ENCODE data around the gene OR3A1.
"Not testable (repeated sequence)": the region's sequence is repeated elsewhere in the genome, so short reads cannot be mapped to it uniquely, and the experiment has no call there.

Gene OR3A1

DNA sequence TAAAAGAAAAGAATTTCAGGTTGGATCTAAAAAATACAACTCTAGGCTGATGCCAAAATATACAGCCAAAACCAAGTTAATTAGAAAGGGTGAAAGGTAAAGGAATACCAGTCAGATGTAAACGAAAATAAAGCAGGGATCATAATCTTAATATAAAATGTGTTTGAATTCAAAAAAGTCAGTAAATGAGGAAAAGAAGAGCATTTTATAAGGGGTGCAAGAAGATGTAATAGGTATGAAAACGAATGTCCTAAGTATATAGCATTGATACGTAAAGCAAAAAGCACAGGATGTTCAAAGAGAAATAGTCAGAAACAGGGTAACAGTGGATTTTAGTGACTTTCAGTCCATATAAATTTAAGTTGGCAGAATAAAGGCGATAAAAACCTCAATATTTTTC lies 2.5 kb downstream of the OR3A1 start:
- H3K27me3 ChIP-seq (replicated peaks; ENCODE audit: control insufficient read depth, insufficient read depth, low read length), result no peaks in the 10 kb centered on the region
- DNase-seq (ENCODE audit: extremely low read depth, insufficient read length), result no peak
- TF ChIP-seq, protein P1, sequence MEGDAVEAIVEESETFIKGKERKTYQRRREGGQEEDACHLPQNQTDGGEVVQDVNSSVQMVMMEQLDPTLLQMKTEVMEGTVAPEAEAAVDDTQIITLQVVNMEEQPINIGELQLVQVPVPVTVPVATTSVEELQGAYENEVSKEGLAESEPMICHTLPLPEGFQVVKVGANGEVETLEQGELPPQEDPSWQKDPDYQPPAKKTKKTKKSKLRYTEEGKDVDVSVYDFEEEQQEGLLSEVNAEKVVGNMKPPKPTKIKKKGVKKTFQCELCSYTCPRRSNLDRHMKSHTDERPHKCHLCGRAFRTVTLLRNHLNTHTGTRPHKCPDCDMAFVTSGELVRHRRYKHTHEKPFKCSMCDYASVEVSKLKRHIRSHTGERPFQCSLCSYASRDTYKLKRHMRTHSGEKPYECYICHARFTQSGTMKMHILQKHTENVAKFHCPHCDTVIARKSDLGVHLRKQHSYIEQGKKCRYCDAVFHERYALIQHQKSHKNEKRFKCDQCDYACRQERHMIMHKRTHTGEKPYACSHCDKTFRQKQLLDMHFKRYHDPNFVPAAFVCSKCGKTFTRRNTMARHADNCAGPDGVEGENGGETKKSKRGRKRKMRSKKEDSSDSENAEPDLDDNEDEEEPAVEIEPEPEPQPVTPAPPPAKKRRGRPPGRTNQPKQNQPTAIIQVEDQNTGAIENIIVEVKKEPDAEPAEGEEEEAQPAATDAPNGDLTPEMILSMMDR (IDR thresholded peaks at IDR 0.05; ENCODE audit: insufficient read depth, low read length, poor library complexity, severe bottlenecking), result no peak

DNA sequence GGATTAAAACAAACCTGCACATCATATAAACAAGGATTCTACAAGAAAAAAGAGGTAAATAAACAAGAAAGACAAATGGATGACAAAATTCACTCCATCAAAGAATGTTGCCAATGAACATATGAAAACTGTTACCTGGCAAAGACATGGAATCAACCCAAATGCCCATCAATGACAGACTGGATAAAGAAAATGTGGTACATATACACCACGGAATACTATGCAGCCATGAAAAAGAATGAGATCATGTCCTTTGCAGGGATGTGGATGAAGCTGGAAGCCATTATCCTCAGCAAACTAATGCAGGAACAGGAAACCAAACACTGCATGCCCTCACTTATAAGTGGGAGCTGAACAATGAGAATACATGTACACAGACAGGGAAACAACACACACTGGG lies 4.6 kb downstream of the OR3A1 start:
- H3K27me3 ChIP-seq (replicated peaks; ENCODE audit: control insufficient read depth, insufficient read depth, low read length); DNase-seq (ENCODE audit: extremely low read depth, insufficient read length): not testable (repeated sequence)

More for the DNA sequence above, 2.5 kb downstream of the OR3A1 start:
- no peaks in the 10 kb centered on the region for H3K36me3 ChIP-seq (ENCODE audit: control insufficient read depth, insufficient read depth, low read length)
- no peak overlapping the region for H3K4me3 ChIP-seq (replicated peaks; ENCODE audit: low read depth, low read length)

DNA sequence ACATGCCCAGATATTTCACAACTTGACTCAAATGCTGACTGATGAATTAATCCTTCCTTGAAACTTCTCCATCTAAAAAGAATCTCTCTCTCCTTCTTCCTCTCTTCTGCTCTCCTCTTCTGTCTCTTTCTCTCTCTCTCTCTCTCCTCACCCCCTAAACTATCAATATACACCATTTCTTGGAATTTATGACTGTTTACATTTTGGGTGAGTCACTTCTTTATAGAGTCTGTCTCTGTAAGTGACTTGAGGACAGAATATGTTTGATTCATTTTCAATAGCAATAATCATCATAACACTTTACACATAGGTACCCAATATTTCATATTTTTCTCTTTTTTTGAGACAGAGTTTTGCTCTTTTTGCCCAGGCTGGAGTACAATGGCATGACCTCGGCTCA lies 15.3 kb downstream of the OR3A1 start:
- H3K36me3 ChIP-seq (ENCODE audit: control insufficient read depth, insufficient read depth, low read length), result no peaks in the 10 kb centered on the region
- TF ChIP-seq, protein P1 (IDR thresholded peaks at IDR 0.05; ENCODE audit: insufficient read depth, low read length, poor library complexity, severe bottlenecking), result no peak
- no peak for DNase-seq (ENCODE audit: extremely low read depth, insufficient read length)
- H3K27me3 ChIP-seq (replicated peaks; ENCODE audit: control insufficient read depth, insufficient read depth, low read length), result no peaks in the 10 kb centered on the region
- no peak overlapping the region for H3K4me3 ChIP-seq (replicated peaks; ENCODE audit: low read depth, low read length)

More for the DNA sequence above, 4.6 kb downstream of the OR3A1 start:
- H3K4me3 ChIP-seq (replicated peaks; ENCODE audit: low read depth, low read length); H3K36me3 ChIP-seq (ENCODE audit: control insufficient read depth, insufficient read depth, low read length): not testable (repeated sequence)

DNA sequence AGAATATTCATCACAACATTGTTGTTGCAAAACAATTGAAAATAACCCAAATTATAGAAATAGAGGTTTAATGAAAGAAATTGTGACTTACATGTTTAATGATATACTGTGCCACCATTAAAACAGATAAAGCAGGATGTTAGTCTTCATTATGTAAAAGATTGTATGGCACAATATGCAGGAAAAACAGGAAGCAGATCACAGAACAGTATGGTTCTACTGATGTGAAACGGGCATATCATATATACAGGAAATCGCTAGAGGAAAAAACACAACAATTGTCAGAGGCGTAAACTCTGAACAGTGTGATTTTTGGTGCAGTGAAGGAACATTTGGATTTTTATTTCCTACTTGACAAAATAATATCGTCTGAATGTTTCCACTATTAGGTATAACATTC lies 22.0 kb downstream of the OR3A1 start:
- no peak for DNase-seq (ENCODE audit: extremely low read depth, insufficient read length)
- H3K36me3 ChIP-seq (ENCODE audit: control insufficient read depth, insufficient read depth, low read length), result no peaks in the 10 kb centered on the region
- TF ChIP-seq, protein P1 (IDR thresholded peaks at IDR 0.05; ENCODE audit: insufficient read depth, low read length, poor library complexity, severe bottlenecking), result no peak
- no peak overlapping the region for H3K4me3 ChIP-seq (replicated peaks; ENCODE audit: low read depth, low read length)
- no peaks in the 10 kb centered on the region for H3K27me3 ChIP-seq (replicated peaks; ENCODE audit: control insufficient read depth, insufficient read depth, low read length)

DNA sequence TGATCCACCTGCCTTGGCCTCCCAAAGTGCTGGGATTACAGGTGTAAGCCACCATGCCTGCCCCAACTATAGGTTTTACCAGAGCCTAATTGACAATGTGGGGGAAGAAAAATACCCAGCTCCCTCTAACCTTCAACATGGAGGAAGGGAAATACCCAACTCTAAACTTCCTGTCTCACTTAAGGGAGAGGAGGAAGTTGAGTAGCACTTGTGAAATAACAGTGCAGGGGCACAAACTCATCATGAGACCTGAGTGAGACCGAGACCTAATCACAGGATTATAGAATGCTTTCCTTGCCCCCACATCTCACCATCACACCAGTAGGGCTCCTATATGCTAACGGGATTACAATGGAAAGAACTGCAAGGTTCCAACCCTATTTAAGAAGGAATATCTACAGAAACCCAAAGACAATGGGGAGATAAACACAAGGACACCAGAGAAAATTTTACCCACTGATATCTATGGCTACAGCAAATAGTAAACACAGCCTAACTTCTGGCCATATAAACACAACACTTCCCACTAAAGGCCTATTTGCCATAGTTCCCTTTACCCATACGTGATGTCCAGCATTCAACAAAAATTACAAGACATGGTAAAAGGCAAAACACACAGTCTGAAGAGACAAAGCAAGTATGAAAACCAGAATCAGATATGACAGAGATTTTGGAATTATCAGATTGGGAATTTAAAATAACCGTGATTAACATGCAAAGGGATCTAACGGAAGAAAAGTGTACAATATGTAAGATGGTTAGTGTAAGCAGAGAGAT lies 26.9 kb downstream of the OR3A1 start:
- TF ChIP-seq, protein P1 (IDR thresholded peaks at IDR 0.05; ENCODE audit: insufficient read depth, low read length, poor library complexity, severe bottlenecking), result no peak

DNA sequence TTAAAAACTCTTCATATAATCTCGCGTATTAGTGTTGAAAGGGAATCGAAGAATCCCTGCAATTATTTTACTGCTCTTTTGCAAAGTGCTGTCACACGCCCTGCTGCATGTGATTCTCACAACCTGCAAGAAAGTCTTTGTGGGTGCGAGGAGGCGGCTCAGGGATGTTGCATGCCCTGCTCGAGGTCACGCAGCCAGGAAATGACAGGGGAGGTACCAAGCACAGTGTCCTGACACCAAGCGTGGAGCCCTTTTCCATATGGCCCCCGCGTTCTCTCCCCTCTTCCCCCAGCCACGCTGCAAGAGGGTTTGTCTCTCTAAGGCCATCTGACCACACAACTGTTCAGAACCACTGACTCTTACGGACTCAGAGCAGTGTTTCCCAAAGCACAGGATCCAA lies 37.6 kb downstream of the OR3A1 start:
- no peak for DNase-seq (ENCODE audit: extremely low read depth, insufficient read length)
- Histone ChIP-seq H3K27me3 (replicated peaks; ENCODE audit: control insufficient read depth, insufficient read depth, low read length) (no peaks in the 10 kb centered on the region), H3K36me3 (ENCODE audit: control insufficient read depth, insufficient read depth, low read length) (no peaks in the 10 kb centered on the region), H3K4me3 (replicated peaks; ENCODE audit: low read depth, low read length) (no peak overlapping the region)
- TF ChIP-seq, protein P1 (IDR thresholded peaks at IDR 0.05; ENCODE audit: insufficient read depth, low read length, poor library complexity, severe bottlenecking), result no peak

More for the DNA sequence above, 26.9 kb downstream of the OR3A1 start:
- Histone ChIP-seq H3K4me3 (replicated peaks; ENCODE audit: low read depth, low read length) (no peak overlapping the region), H3K27me3 (replicated peaks; ENCODE audit: control insufficient read depth, insufficient read depth, low read length) (no peaks in the 10 kb centered on the region), H3K36me3 (ENCODE audit: control insufficient read depth, insufficient read depth, low read length) (no peaks in the 10 kb centered on the region)
- DNase-seq (ENCODE audit: extremely low read depth, insufficient read length), result no peak

Measured in GM06990 (cell line).